ES-I3 (cell line): ENCODE data around the gene GALNT1.

ENCODE experiments used
- H3K36me3 ChIP-seq: 2 replicates; pipeline ENCODE4 v1.6.1; 2013; ENCODE audit warnings: mild to moderate bottlenecking, low read length, control low read depth, moderate library complexity; ENCODE audit not compliant: insufficient read depth
- H3K4me1 ChIP-seq: 2 replicates; pipeline ENCODE4 v1.6.1; 2013; ENCODE audit warnings: mild to moderate bottlenecking, control low read depth, low read length; ENCODE audit not compliant: insufficient read depth
- H3K9ac ChIP-seq: 2 replicates; pipeline ENCODE4 v1.6.1; 2013; ENCODE audit warnings: low read depth, mild to moderate bottlenecking, low read length, moderate library complexity
- H3K9me3 ChIP-seq: 2 replicates; pipeline ENCODE4 v1.6.1; 2013; ENCODE audit warnings: mild to moderate bottlenecking, low read length, moderate library complexity; ENCODE audit not compliant: control insufficient read depth, insufficient read depth

The GALNT1 gene

GRCh38 chr18:35641916-35642315, 60.4 kb downstream of the GALNT1 start:
- H3K36me3 ChIP-seq: no peaks in the 10 kb centered on the region; the same call in 1 of the 2 replicates
- H3K4me1 ChIP-seq: no peaks in the 10 kb centered on the region
- H3K9me3 ChIP-seq: no peaks in the 10 kb centered on the region; the same call in none of the 2 replicates
- no peak overlapping the region for H3K9ac ChIP-seq

- no peaks in the 10 kb centered on the region; the same call in 1 of the 2 replicates for H3K36me3 ChIP-seq
- no peaks in the 10 kb centered on the region; the same call in 1 of the 2 replicates for H3K9me3 ChIP-seq
- no peak overlapping the region for H3K9ac ChIP-seq
- H3K4me1 ChIP-seq: no peaks in the 10 kb centered on the region
These were observed 61.3 kb downstream of the GALNT1 start for GRCh38 chr18:35642802-35643201.

- Histone ChIP-seq H3K36me3 (no peaks in the 10 kb centered on the region; the same call in 1 of the 2 replicates), H3K4me1 (no peaks in the 10 kb centered on the region), H3K9me3 (peaks cover 3% of the 10 kb centered on the region; the same call in 1 of the 2 replicates), H3K9ac (no peak overlapping the region)
These were observed 64.9 kb downstream of the GALNT1 start for GRCh38 chr18:35646449-35646848.

GRCh38 chr18:35653392-35654135, 72.0 kb downstream of the GALNT1 start:
- Histone ChIP-seq H3K9me3 (peaks cover 3% of the 10 kb centered on the region; the same call in 1 of the 2 replicates), H3K9ac (no peak overlapping the region), H3K4me1 (no peaks in the 10 kb centered on the region; the same call in 1 of the 2 replicates), H3K36me3 (no peaks in the 10 kb centered on the region; the same call in 1 of the 2 replicates)

- H3K36me3 ChIP-seq: no peaks in the 10 kb centered on the region; the same call in 1 of the 2 replicates
- H3K9ac ChIP-seq: no peak overlapping the region
- H3K4me1 ChIP-seq: peaks cover 20% of the 10 kb centered on the region; the same call in 1 of the 2 replicates
- no peaks in the 10 kb centered on the region for H3K9me3 ChIP-seq
These were observed 76.6 kb downstream of the GALNT1 start for GRCh38 chr18:35658112-35658511.

- H3K9me3 ChIP-seq: peaks cover 2% of the 10 kb centered on the region; the same call in 1 of the 2 replicates
- peaks cover 21% of the 10 kb centered on the region; the same call in 1 of the 2 replicates for H3K4me1 ChIP-seq
- H3K36me3 ChIP-seq: peaks cover 4% of the 10 kb centered on the region; the same call in 1 of the 2 replicates
- no peak overlapping the region for H3K9ac ChIP-seq
These were observed 80.1 kb downstream of the GALNT1 start for GRCh38 chr18:35661483-35662146.

GRCh38 chr18:35662293-35663062, 80.9 kb downstream of the GALNT1 start:
- Histone ChIP-seq H3K36me3 (peaks cover 4% of the 10 kb centered on the region; the same call in 1 of the 2 replicates), H3K9ac (no peak overlapping the region), H3K9me3 (peaks cover 2% of the 10 kb centered on the region), H3K4me1 (peaks cover 21% of the 10 kb centered on the region; the same call in 1 of the 2 replicates)

- no peak overlapping the region for H3K9ac ChIP-seq
- H3K4me1 ChIP-seq: no peaks in the 10 kb centered on the region
- H3K9me3 ChIP-seq: no peaks in the 10 kb centered on the region; the same call in none of the 2 replicates
- no peaks in the 10 kb centered on the region; the same call in 1 of the 2 replicates for H3K36me3 ChIP-seq
These were observed 90.5 kb downstream of the GALNT1 start for GRCh38 chr18:35671966-35672603.

- no peaks in the 10 kb centered on the region for H3K36me3 ChIP-seq
- H3K4me1 ChIP-seq: no peaks in the 10 kb centered on the region
- H3K9me3 ChIP-seq: no peaks in the 10 kb centered on the region; the same call in 1 of the 2 replicates
- no peak overlapping the region for H3K9ac ChIP-seq
These were observed 91.4 kb downstream of the GALNT1 start for GRCh38 chr18:35672897-35673296.

GRCh38 chr18:35673682-35674081, 92.1 kb downstream of the GALNT1 start:
- H3K9me3 ChIP-seq: no peaks in the 10 kb centered on the region

GRCh38 chr18:35680139-35680551, 98.6 kb downstream of the GALNT1 start:
- H3K4me1 ChIP-seq: no peaks in the 10 kb centered on the region; the same call in 1 of the 2 replicates
- peaks cover 3% of the 10 kb centered on the region; the same call in 1 of the 2 replicates for H3K36me3 ChIP-seq
- H3K9me3 ChIP-seq: no peaks in the 10 kb centered on the region
- no peak overlapping the region for H3K9ac ChIP-seq

More at GRCh38 chr18:35673682-35674081, 92.1 kb downstream of the GALNT1 start:
- Histone ChIP-seq H3K9ac (no peak overlapping the region), H3K4me1 (no peaks in the 10 kb centered on the region), H3K36me3 (no peaks in the 10 kb centered on the region)

GRCh38 chr18:35682281-35682867, 100.8 kb downstream of the GALNT1 start:
- H3K9ac ChIP-seq: no peak overlapping the region
- H3K4me1 ChIP-seq: no peaks in the 10 kb centered on the region; the same call in 1 of the 2 replicates
- H3K36me3 ChIP-seq: peaks cover 3% of the 10 kb centered on the region; the same call in 1 of the 2 replicates
- no peaks in the 10 kb centered on the region for H3K9me3 ChIP-seq

- Histone ChIP-seq H3K9ac (no peak overlapping the region), H3K36me3 (peaks cover 3% of the 10 kb centered on the region; the same call in 1 of the 2 replicates), H3K9me3 (no peaks in the 10 kb centered on the region), H3K4me1 (no peaks in the 10 kb centered on the region; the same call in 1 of the 2 replicates)
These were observed 101.5 kb downstream of the GALNT1 start for GRCh38 chr18:35683021-35683420.
